ENCODE results near the gene OBSCN.
A peak's percentile ranks its signal among the peaks of the same experiment; 100 is the strongest.

OBSCN gene

DNA sequence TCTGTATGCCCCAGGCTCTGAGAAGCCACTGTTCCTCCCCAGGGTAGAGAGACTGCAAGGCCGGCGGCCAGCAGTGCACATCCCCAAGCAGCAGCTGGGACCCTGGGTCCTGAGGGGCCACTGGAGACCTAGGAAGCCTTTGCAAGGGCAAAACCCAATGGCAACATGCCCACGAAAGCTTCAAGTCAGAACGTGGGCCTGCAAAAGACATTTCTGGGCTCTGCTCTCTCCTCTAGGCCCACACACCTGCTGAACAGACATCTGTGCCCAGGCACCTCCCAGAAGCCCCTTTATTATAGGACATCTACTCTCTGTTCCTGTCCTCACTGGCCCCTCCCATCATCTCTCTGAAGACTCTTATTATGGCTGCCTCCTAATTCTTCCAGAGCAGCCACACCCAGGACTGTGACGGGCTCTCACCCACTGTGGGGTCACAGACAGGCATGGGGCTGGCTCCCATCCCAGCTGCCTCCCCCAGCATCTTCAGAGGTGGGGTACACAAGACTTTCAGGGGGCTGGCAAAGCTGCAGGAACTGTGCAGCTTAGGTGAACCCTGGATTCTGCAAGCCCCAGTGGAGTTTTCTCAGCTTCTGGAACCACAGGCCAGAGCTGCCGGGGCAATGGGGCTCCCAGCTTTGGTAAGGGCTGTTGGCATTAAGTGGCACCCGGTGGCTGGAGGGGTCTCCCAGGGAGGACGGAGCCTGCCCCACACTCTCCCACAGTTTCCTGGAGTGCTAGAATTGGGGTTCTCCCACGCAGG is 186.1 kb downstream of the OBSCN start:
- peak; percentile 5 for DNase-seq

DNA sequence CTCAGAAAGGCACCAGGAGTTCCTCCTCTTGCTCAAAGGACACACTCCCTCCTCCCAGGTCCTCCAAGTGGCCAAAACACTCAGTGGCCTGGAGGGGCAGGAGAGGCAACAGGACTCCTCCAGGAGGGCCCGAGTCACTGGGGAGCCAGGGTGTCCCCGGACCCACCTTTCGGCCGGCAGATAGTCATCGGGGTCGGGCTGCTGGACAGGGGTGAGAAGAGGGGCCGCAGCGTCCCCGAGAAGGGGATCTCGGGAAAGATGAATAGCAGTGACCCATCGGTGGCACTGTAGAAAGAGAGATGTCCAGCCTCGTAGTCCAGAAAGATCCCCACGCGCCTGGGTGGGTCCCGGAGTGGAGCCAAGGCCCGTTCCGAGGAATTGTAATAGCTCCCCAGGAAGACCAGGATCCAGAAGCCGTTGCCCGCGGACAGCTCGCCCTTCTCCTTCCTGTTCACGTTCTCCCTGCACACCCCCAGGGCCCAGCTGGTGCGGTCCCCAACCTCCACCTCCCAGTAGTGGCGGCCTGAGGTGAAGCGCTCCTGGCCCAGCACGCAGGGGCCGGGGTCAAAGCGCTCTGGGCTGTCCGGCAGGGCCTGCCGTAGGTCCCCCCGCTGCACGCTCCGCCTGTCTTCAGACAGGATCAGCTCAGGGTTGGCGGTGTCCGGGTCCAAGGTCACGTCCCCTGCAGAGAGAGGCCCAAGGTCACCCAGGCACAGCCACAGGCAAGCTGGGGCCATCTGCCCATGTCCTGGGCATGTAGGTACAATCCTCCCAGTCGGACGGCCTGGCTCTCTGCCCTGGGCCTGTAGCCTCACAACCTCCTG is 186.9 kb downstream of the OBSCN start:
- DNase-seq: no peak

DNA sequence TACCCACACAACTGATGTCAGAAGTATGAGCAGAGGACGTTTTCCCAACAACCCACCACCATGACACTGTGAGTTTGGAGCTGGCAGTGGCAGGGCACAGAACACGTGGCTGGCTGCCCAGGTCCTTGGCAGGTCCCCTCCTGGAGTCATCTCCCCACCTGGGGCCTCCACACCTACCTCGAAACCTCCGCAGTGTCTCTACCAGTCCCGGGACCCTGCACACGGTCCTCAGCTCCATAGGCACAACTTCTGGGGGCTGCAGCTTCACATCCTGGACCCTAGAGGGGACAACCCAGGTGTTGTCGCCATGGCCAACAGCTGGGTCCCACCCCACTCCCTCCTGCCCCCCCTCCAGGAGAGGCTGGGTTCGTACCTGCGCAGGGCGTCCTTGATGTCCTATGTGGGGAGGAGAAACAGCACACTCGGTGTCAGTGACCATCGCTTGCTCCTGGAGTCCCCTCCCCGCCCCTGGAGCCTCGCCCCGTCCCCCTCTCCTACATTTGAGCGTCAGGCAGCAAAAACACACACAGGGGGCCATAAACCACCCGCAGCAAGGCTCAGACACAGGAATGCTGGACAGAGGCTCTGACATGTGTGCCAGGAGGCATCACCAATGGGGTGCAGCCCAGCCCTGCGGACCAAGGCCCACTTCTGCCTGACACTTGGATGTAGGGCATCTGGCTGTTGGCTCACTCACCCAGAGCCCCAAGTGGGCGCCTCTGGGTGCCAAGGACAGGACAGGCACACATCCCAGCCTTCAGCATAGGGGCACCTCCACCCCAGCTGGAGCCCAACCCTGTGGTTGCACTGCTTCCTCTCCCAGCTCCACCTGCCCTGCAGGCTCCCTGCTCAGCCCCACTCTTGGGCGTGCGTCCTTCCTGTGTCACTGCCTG is 189.2 kb downstream of the OBSCN start:
- no peak for DNase-seq

DNA sequence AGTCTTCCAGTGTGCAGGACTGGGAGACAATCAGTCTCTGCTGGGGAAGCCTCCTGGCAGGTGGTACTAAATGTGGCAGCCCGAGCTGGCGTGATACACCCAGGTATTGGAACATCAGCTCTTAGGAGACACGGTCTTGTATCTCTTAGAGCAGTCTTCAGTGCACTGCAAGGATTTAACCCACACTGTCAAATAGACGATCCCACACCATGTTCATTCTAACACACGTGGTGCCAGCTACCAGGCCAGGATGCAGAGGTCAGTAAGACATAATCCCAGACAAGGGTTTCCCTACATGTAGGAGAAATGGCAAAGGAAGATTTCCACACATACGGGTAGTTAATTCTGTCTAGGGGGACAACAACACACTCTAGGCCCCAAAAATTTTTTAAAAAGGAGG is 190.1 kb downstream of the OBSCN start:
- no peak for DNase-seq

DNA sequence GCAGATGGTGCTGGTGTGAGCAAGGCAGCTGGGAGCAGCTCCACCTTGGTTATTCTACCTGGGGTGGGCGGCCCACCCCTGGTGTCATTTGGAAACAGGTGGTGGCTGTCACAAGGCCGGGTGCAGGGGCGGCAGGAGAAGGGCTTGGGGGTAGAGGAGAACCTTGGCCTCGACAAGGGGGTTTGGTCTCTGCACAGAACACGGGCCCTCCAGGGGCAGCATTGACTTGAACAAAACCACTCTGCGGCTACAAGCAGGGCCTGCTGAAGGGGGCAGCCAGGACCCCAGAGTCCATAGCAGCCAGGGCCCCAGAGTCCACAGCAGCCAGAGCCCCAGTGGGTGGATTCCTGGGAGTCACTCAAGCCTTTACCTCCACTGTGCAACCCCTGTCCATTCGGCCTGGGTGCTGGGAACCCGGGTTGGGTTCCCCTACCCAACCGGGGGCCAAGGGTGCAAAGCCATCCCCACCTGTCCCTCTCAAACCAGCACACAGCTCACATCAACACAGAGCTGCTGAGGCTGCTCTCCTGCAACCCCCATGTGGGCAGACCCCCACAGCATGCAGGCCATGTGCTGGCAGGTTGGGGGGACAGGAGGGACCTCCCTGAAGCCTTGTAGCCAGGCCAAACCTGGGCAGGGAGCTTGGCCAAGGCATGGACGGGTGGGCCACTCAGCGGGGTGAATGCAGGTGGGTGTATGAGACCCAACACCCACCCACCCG is 191.1 kb downstream of the OBSCN start:
- DNase-seq: no peak

DNA sequence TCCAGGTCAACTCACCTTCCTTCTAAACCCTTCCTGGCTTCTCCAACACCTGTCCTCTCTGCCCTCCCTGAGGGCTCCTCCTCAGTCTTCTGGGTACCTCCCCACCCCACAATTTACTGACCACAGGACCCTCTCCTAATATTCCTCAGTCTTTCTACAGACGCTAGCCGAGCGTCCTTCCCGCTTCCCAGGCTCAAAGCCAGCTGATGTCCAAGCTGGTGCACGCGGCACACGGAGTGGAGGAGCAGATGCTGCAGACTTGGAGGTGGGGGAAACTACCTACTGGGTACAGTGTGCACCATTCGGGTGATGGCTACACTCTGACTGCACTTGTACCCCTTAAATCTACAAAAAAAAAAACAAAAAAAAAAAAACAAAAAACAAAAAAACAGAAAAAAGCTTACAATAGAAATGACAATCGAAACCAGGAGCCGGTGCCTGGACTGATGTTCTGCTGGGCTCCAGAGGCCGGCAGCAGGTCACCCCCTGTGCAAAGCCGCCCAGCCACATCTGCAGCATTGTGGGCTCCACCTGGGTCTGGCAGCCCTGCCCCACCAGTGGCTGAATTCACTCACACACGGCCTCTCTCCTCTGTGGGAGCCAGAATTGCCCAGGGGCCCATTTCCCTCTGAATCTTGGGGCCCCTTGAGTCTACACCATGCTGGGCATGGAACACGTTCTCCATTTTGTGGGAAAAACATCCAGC is 191.8 kb downstream of the OBSCN start:
- DNase-seq: no peak

DNA sequence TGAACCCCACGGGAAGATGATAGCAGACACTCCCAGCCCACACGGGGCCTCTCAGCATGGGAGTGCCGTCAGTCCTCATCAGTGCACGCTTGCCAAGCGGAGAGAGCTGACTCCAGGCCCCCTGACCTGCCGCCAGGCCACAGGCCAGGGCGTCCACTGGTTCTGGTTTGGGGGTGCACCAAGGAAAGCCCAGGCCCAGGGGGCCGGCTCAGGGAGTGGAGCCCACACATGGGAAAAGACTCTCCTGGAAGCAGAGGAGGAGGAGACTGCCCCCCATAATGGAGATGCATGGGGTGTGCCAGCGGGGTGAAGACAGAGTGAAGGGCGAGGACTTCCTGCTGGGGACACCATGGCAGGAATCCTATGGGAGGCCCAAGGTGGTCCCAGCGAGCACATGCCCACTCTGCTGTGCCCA is 192.4 kb downstream of the OBSCN start:
- DNase-seq: no peak

DNA sequence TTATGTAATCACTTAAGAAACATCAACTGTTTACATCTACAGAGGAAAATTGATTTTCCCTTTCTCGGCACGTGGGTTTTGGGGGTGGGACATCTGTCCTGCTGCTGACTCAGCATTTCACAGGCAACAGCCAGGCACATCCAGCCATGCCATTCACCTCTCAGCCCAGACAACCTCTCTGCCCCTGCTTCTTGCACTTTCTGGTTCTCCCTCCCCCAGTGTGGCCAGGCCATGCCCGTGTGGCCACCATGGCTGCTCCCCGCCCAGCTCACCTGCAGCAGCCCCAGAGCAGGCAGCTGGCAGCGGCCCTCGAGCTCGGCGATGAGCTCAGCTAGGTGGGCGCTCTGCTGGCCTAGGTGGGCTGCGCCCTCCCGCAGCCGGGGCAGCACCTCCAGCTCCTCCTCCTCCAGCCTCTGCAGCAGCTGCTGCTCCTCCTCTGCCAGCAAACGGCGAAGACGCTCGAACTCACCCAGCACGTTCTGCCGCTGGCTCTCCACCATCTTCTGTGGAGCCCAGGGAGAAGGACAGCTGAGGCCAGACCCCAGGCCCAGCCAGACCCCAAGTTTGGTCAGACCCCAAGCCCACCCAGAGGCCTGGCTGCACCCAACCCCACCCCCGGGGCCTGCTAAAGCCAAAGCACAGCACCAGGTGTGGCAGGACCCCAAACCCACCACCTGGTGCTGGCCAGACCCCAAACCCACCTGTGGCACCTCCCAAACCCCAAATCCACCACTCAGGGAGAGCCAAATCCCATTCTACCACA is 193.0 kb downstream of the OBSCN start:
- no peak for DNase-seq

DNA sequence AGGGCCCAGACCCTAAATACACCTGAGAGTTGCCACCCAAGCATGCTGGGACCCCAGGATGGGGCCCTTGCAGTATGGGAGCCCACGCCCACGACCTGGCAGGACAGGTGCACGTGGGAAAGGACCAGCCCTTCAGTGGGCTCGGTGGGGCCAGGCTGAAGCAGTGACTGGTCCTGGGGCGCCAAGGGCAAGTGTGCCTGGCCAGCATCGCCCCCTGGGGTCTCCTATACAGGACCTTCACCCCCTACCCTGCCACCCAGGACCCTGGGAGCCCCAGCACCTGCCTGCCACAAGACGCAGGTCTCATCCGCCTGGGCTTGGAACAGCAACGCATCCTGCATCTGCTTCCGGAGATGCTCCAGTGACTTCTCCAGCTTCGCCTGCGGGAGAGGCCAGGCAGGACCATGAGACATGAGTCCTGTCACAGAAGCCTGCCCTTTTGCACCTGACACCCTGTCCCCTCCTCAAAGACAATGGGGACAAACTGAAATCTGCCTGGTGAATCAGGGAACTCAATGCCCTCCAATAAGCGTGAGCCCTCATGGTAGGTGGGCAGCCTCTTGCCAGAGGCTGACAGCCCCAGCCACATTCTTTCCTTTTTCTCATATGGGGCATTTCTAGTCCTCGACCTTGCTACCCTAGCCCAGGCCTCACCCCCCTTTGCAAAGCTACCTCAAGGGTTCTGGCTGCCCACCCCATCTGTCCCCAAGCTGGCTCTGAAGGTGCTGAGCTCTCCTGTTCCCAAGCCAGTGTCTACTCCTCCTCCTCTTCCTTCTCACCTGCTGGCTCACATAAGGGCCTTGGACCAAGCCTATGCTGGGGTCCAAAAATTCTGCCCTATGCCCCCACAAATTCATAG is 194.2 kb downstream of the OBSCN start:
- no peak for DNase-seq

DNA sequence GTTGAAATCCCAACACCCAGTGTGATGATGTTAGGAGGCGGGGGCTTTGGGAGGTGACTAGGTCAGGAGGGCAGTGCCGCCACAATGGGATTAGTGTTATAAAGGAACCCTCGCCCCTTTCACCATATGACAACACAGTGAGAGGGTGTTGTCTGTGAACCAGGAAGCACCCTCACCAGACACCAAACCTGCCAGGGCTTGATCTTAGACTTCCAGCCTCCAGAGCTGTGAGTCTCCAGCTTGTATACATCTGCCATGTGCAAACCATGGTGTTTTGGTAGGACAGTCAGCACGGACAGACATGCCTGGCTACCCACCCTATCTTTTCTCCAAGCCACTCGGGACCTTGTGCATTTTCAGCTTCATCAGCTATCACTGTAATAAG is 194.8 kb downstream of the OBSCN start:
- DNase-seq: no peak

DNA sequence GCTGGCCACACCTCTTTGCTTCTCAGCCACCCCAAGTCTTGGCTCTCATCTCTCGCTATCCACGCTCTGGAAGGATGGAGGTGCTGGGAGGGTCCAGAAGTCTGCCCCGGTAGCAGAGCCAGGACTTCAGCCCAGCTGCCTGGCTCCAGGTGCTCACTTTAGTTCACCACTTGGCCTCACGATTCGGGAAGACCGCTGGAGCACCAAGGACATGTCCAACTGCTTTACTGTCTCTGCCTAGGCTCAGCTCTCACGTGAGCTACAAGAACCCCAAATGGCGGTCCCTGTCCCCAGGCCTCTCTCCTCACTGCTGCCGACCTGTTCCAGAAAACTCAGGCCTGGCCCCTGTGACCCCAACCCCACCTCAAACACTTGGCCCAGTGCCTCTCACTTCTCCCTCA is 195.4 kb downstream of the OBSCN start:
- DNase-seq: no peak

DNA sequence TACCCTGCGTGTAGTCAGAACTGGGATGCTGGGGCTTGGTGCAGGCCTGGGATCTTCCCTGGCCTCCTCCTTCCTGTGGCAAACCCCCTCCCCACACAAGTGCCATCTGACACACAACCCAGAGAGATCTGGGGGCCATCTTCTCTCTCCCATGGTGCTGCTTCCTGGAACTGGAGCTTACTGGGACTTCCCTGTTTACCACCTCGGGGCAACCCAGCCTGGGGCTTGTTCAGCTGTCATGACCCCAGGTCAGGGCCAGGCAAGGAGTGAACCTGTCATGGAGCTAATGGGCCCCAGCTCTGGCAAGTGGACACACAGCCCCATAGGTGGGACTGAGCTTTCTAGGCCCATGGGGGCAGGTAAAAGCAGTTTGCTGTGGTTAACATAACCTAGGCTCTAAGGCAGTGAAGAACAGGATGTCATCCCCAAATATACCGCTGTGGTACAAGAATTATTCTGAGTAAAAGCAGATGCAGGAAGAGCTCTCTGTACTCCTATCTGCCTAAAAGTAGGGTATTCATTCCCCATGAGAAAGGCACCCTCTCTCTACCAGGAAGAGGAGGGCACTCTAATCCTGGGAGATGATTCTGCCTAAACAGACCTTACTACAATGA is 196.4 kb downstream of the OBSCN start:
- DNase-seq: no peak

DNA sequence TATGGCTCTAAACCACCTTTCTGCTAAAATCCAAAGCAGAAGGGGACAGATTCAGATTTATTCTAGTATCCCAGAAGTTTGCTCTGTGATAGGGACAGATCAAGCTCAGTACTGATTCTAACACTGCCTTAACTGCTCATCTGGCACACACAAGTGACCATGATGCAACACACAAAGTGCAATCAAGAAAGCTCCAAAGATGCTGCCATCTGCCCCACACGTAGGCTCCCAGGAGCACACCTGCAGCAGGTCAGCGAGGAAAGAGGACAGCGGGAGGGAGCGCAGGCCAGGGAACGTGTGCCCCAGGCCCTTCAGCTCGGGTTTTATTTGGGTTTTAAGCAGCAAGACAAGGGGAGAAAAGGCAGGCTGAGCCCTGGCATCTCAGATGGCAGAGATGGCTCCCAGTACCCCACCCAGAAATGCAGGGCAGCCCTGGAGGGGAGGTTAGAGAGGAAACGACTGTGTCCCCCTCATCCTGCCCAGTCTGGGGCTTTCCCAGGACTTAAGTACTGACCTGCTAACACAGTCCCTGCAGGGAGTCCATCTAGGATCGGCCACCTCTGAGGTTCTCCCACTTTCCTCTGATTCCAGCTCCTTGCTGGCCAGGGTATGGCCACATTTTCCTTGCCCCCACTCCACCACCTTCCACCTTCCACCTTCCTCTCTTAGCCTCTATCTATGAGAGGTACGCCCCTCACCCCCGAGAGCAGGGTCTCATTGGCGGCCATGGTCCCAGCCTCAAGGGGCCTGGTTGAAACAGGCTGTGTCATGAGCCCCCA is 197.5 kb downstream of the OBSCN start:
- no peak for DNase-seq

DNA sequence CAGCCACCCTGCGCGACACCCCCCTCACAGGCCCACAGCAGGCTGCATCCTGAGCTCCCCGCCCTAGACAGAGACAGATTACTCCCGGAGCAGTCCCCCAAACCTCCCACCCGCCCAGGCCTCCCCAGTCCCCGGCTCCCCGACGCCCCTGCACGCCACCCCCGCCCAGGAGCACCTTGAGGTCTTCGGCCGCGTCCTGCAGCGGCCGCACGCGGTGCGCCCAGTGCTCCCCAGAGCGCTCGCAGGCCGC is 198.1 kb downstream of the OBSCN start:
- DNase-seq: no peak

DNA sequence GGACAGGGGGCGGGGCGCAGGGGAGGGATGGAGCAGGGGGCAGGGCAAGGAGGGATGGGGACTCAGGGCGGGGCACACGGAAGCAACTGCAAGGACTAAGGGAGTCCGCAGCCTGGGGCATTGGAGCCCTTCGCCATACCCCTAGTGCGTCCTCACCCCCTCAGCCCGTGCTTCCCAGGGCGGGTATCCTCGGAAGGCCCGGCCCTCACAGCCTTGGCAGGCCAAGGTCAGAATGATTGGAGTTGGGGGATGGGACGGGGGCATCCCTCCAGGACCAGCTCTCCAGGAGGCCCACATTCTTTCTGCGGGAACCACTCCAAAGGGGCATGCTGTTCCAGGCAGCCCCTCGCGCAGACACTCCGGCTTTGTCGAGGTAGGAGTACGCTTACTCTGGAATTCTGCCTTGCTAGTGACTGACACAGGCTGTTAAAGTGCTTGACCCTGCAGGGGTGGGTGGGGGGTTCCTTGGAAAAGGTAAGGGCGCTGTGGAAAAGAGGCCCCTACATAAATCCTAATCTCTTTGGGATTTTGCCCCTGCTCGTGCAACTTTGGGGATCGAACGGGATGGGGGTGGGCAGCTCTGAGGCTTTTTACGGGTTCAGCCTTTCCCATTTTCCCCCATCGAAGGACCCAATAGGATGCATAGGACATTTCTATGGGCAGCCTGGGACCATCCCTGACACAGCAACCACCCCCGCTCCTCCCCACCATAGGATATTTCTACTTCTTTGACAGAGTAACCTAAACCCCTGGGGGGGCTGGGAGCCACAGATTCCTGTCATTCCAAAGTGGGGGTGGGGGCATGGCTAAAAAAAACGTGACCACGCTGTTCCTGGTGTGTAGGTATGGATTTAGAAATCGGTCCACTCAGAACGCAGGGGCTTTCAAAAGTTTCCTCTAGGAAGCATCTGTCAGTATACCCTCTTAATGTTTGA is 199.5 kb downstream of the OBSCN start:
- DNase-seq: no peak

DNA sequence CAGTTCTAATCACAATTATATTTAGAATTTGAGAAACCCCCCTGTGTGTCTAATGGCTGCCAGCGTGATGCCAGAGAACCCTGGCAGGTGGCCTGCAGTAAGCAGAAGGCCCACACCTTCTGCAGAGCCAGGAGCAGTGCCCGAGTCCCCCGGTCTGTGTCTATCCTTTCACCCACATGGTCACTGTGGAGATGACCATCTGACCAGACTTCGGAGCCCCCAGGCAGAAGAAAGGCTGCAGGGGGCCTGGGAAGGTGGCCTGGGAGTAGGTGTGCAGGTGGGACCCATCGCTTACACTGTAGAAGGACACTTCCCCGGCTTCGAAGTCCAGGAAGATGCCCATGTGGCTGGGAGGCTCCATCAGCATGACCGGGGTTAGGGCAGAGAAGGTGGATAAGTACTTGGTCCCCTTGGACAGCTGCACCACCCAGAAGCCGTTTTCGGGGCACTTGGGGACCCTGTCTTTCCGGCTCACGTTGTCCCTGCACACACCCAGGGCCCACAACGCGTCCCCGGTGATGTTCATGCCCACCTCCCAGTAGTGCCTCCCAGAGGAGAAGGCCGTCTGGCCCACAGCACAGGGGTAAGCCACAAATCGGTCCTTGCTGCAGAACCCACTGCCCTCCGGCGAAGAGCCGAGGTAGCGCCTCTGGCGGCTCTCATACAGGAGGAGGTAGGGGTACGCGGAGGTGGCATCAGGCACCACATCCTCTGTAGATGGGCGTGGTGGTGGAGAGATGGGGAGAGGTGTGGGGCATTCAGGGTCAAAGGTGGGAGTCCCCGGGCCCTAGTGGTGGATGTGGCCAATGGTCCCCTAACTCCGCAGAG is 200.4 kb downstream of the OBSCN start:
- no peak for DNase-seq

Measured in CD4-positive, alpha-beta T cell treated with Interleukin-15 for 1 hour (primary cell).